HL-60 (cell line): ENCODE results near the gene BMPER.

Experiments used
- POLR2AphosphoS5 ChIP-seq: IDR thresholded peaks from 2 replicates; pipeline ENCODE4 v1.6.1; 2012; ENCODE audit warnings: low read depth
- TF ChIP-seq, protein P1 (sequence below): IDR thresholded peaks from one replicate; pipeline ENCODE4 v1.5.1; 2011; ENCODE audit warnings: low read length, control low read depth, inconsistent platforms; ENCODE audit not compliant: insufficient read depth
- TF ChIP-seq, protein P2 (sequence below): IDR thresholded peaks from 2 replicates; pipeline ENCODE4 v1.6.1; 2012; ENCODE audit warnings: low read depth; ENCODE audit not compliant: insufficient replicate concordance

DNA sequence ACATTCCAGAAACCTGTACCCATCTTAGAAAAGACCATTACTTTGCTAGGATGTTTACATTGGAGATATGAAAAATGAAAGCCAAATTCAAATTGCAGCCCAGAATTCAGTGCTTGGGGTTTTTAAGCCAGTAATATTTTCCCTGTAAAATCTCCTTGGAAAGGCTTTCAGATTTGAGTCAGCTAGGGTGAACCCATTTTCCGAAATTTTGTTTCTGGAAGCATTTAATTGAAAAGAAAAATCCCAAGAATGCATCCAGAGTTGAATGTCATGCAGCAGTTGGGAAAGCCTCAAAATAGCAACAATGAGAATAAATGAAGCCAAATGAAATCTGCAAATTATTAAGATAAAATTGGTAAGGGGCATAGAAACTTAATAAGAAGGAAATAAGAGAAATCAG, 106.4 kb downstream of the BMPER start:
- TF ChIP-seq, protein P1, sequence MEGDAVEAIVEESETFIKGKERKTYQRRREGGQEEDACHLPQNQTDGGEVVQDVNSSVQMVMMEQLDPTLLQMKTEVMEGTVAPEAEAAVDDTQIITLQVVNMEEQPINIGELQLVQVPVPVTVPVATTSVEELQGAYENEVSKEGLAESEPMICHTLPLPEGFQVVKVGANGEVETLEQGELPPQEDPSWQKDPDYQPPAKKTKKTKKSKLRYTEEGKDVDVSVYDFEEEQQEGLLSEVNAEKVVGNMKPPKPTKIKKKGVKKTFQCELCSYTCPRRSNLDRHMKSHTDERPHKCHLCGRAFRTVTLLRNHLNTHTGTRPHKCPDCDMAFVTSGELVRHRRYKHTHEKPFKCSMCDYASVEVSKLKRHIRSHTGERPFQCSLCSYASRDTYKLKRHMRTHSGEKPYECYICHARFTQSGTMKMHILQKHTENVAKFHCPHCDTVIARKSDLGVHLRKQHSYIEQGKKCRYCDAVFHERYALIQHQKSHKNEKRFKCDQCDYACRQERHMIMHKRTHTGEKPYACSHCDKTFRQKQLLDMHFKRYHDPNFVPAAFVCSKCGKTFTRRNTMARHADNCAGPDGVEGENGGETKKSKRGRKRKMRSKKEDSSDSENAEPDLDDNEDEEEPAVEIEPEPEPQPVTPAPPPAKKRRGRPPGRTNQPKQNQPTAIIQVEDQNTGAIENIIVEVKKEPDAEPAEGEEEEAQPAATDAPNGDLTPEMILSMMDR: no peak
- no peak for TF ChIP-seq POLR2AphosphoS5
- TF ChIP-seq, protein P2, sequence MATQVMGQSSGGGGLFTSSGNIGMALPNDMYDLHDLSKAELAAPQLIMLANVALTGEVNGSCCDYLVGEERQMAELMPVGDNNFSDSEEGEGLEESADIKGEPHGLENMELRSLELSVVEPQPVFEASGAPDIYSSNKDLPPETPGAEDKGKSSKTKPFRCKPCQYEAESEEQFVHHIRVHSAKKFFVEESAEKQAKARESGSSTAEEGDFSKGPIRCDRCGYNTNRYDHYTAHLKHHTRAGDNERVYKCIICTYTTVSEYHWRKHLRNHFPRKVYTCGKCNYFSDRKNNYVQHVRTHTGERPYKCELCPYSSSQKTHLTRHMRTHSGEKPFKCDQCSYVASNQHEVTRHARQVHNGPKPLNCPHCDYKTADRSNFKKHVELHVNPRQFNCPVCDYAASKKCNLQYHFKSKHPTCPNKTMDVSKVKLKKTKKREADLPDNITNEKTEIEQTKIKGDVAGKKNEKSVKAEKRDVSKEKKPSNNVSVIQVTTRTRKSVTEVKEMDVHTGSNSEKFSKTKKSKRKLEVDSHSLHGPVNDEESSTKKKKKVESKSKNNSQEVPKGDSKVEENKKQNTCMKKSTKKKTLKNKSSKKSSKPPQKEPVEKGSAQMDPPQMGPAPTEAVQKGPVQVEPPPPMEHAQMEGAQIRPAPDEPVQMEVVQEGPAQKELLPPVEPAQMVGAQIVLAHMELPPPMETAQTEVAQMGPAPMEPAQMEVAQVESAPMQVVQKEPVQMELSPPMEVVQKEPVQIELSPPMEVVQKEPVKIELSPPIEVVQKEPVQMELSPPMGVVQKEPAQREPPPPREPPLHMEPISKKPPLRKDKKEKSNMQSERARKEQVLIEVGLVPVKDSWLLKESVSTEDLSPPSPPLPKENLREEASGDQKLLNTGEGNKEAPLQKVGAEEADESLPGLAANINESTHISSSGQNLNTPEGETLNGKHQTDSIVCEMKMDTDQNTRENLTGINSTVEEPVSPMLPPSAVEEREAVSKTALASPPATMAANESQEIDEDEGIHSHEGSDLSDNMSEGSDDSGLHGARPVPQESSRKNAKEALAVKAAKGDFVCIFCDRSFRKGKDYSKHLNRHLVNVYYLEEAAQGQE: no peak
